Panc1 (cell line): ENCODE measurements around the gene CCND1. TPM values are rescaled to one million over a fixed set of nuclear protein-coding genes. Genes with fewer than 3 reads are reported as not detected.
A peak's percentile ranks its signal among the peaks of the same experiment; 100 is the strongest.

ENCODE experiments used
- ATAC-seq: fragments of 200-7000 bp; cut with Tn5 transposase; 2 replicates; pipeline ENCODE4 v1.9.1; 2020; ENCODE audit warnings: mild to moderate bottlenecking, moderate library complexity
- BruUV-seq: library from RNA; stranded (reverse); fragments of 400-500 nt; replicated peaks from 2 replicates; lab custom pipeline; 2021; lab: Mats Ljungman, UMichigan
- CTCF ChIA-PET: fragments of 300-600 bp; sonication (Branson Sonifier 250); formaldehyde crosslinking; loops from one replicate; lab custom pipeline; 2022; ENCODE audit warnings: antibody characterized with exemption; lab: Charles Lee
- POLR2A ChIA-PET: fragments of 300-600 bp; sonication (Branson Sonifier 250); formaldehyde crosslinking; loops from one replicate; lab custom pipeline; 2022; ENCODE audit warnings: antibody characterized with exemption; lab: Charles Lee
- DNase-seq: peaks from one replicate; pipeline ENCODE4 v3.0.0-alpha.2; 2010; ENCODE audit warnings: low read depth, low spot score
- H3K27ac ChIP-seq: 2 replicates; pipeline ENCODE4 v1.5.1; 2011; ENCODE audit warnings: mild to moderate bottlenecking, low read length, inconsistent platforms
- H3K27me3 ChIP-seq: fragments of 200-500 bp; sonication (Bioruptor generic); 2 replicates; pipeline ENCODE4 v1.6.0; 2014; ENCODE audit warnings: low read length, inconsistent platforms; ENCODE audit not compliant: control insufficient read depth, insufficient read depth
- H3K36me3 ChIP-seq: fragments of 200-500 bp; sonication (Bioruptor generic); 2 replicates; pipeline ENCODE4 v1.5.1; 2014; ENCODE audit warnings: inconsistent platforms, mild to moderate bottlenecking, low read length, moderate library complexity; ENCODE audit not compliant: control insufficient read depth, insufficient read depth
- H3K4me1 ChIP-seq: 2 replicates; pipeline ENCODE4 v1.5.1; 2011; ENCODE audit warnings: inconsistent platforms, mild to moderate bottlenecking, low read length, moderate library complexity; ENCODE audit not compliant: control insufficient read depth, insufficient read depth
- H3K4me3 ChIP-seq, 2 experiments: 2 replicates each; pipeline ENCODE4 v1.5.1; 2011 to 2012; ENCODE audit warnings: low read depth in 2 of 2, low read length in 2 of 2, mild to moderate bottlenecking in 2 of 2, inconsistent platforms in 1 of 2, moderate library complexity in 1 of 2
- H3K9me3 ChIP-seq: fragments of 200-500 bp; sonication (Bioruptor generic); 2 replicates; pipeline ENCODE4 v1.5.1; 2014; ENCODE audit warnings: low read depth, mild to moderate bottlenecking, inconsistent platforms, low read length, moderate library complexity; ENCODE audit not compliant: control insufficient read depth, insufficient read depth
- CTCF ChIP-seq: fragments of 450-650 bp; IDR thresholded peaks from 2 replicates; pipeline ENCODE4 v1.5.1; 2017; ENCODE audit warnings: mild to moderate bottlenecking
- POLR2AphosphoS5 ChIP-seq: IDR thresholded peaks from 2 replicates; pipeline ENCODE4 v1.6.1; 2012; ENCODE audit warnings: mild to moderate bottlenecking, low read depth, low read length, moderate library complexity
- REST ChIP-seq, 2 experiments: IDR thresholded peaks; 2 replicates each; pipeline ENCODE4 v1.6.1; 2011 to 2012; ENCODE audit warnings: low read depth in 2 of 2, control low read depth in 1 of 2, low read length in 1 of 2, mild to moderate bottlenecking in 1 of 2, moderate library complexity in 1 of 2; ENCODE audit not compliant: insufficient read depth in 1 of 2
- SIN3A ChIP-seq: IDR thresholded peaks from 2 replicates; pipeline ENCODE4 v1.6.1; 2012; ENCODE audit warnings: low read depth, mild to moderate bottlenecking, low read length, moderate library complexity, borderline replicate concordance; ENCODE audit not compliant: insufficient read depth
- TCF7L2 ChIP-seq: IDR thresholded peaks from 2 replicates; pipeline ENCODE4 v1.6.1; 2011; ENCODE audit warnings: mild to moderate bottlenecking, low read depth, low read length, inconsistent platforms
- in situ Hi-C: cut with HindIII; loops from 2 replicates; pipeline ENCODE4 v1.10.0; 2016; ENCODE audit warnings: low sequenced_read_pairs, low pct_unique_long_range_greater_than_20kb
- intact Hi-C: fragments of 100-400 bp; cut with micrococcal nuclease; formaldehyde crosslinking; loops from one replicate; pipeline ENCODE4 v1.10.0; 2022; ENCODE audit not compliant: unreplicated experiment
- total RNA-seq: library from RNA; stranded (reverse); gene quantifications from one replicate; pipeline ENCODE4 v1.2.1, GENCODE V29; 2021; ENCODE audit not compliant: unreplicated experiment

The CCND1 gene
- total RNA-seq, 1 experiment from 2014 or later, result 259 TPM

GRCh38 chr11:69674267-69674885, 33.4 kb downstream of the CCND1 start:
- Histone ChIP-seq H3K27me3 (no peaks in the 10 kb centered on the region), H3K4me1 (peaks cover 13% of the 10 kb centered on the region), H3K36me3 (peaks cover 4% of the 10 kb centered on the region; the same call in 1 of the 2 replicates), H3K27ac (peak overlapping the region; percentile 84), H3K4me3 (peak overlapping the region; percentile 82 to 99), H3K9me3 (no peaks in the 10 kb centered on the region)
- ChIA-PET POLR2A (interaction anchor here (1.5 kb wide), 1 partner anchor 380 kb away, joined by 4 read pairs; the partner anchor contains the start of gene MYEOV), CTCF (no interaction called here)
- no peak for TF ChIP-seq TCF7L2
- no peak for TF ChIP-seq REST (IDR thresholded peaks at IDR 0.05; ENCODE audit: insufficient read depth in 1 of 2, low read depth in 2 of 2, low read length in 1 of 2)
- no peak for TF ChIP-seq SIN3A
- BruUV-seq, result TSS peak; percentile 68
- intact Hi-C loops, result loop anchor here (10.0 kb wide), 1 partner anchor 570 kb away; no protein-coding TSS in a partner anchor
- in situ Hi-C loops, result no loop called here
- DNase-seq (no peak), ATAC-seq (no peak)

GRCh38 chr11:69674886-69675714, 34.1 kb downstream of the CCND1 start, which contains the start of gene LTO1:
TSS of gene LTO1 (minus strand) at chr11:69675353. CDS start at chr11:69675239, 114 bp downstream.
- Histone ChIP-seq H3K36me3 (no peaks in the 10 kb centered on the region; the same call in 1 of the 2 replicates), H3K4me1 (peaks cover 11% of the 10 kb centered on the region), H3K27ac (peak within 1 kb of the TSS; percentile 84), H3K4me3 (peak within 1 kb of the TSS; percentile 82 to 99), H3K9me3 (no peaks in the 10 kb centered on the region), H3K27me3 (no peaks in the 10 kb centered on the region)
- intact Hi-C loops, result loop anchor here (10.0 kb wide), 1 partner anchor 570 kb away; no protein-coding TSS in a partner anchor
- no peak for TF ChIP-seq TCF7L2
- TF ChIP-seq CTCF, result no peak
- TF ChIP-seq REST (IDR thresholded peaks at IDR 0.05; ENCODE audit: insufficient read depth in 1 of 2, low read depth in 2 of 2, low read length in 1 of 2), result 0 out of 4 replicates have a peak, but pooled peaks of 1 of the 2 experiments have one; percentile 49
- peak; percentile 96 for TF ChIP-seq POLR2AphosphoS5
- peak; percentile 95 for TF ChIP-seq SIN3A
- no TSS peak for BruUV-seq
- DNase-seq, result peak; percentile 66
- ChIA-PET CTCF (interaction anchor here (0.6 kb wide), 1 partner anchor 202 kb away, joined by 7 read pairs; no protein-coding TSS in a partner anchor), POLR2A (interaction anchor here (0.6 to 1.5 kb wide), 5 partner anchors 8 to 605 kb away, joined by 4 to 10 read pairs (median 6); partner anchors contain the start of gene MYEOV)
- peak; percentile 97 for ATAC-seq
- in situ Hi-C loops, result no loop called here
